MM.1S (cell line): ENCODE data around the gene ANLN.

Source experiments
- DNase-seq: peaks from one replicate; pipeline ENCODE4 v3.0.0-alpha.2; 2015
- H2AFZ ChIP-seq: fragments of 300-600 bp; sonication (generic); 2 replicates; pipeline ENCODE4 v1.6.0; 2016; ENCODE audit warnings: antibody characterized with exemption, low read length
- H3F3A ChIP-seq: fragments of 300-600 bp; sonication (generic); 2 replicates; pipeline ENCODE4 v1.6.1; 2016; ENCODE audit warnings: mild to moderate bottlenecking, antibody characterized with exemption, low read length, moderate library complexity, mixed read lengths; ENCODE audit not compliant: insufficient read depth
- H3K27ac ChIP-seq: fragments of 300-600 bp; sonication (generic); 2 replicates; pipeline ENCODE4 v1.5.1; 2016; ENCODE audit warnings: mild to moderate bottlenecking, low read length
- H3K27me3 ChIP-seq: fragments of 300-600 bp; sonication (generic); replicated peaks from 2 replicates; pipeline ENCODE4 v1.6.0; 2016; ENCODE audit warnings: low read length; ENCODE audit not compliant: insufficient read depth
- H3K36me3 ChIP-seq: fragments of 300-600 bp; sonication (generic); replicated peaks from 2 replicates; pipeline ENCODE4 v1.6.1; 2016; ENCODE audit warnings: mild to moderate bottlenecking, low read length, mixed read lengths; ENCODE audit not compliant: insufficient read depth
- H3K4me1 ChIP-seq: fragments of 300-600 bp; sonication (generic); 2 replicates; pipeline ENCODE4 v1.6.1; 2016; ENCODE audit warnings: low read length, mixed read lengths
- H3K4me2 ChIP-seq: fragments of 300-600 bp; sonication (generic); 2 replicates; pipeline ENCODE4 v1.6.0; 2016; ENCODE audit warnings: low read depth, low read length
- H3K4me3 ChIP-seq: fragments of 300-600 bp; sonication (generic); 2 replicates; pipeline ENCODE4 v1.5.1; 2016; ENCODE audit warnings: low read length, mixed read lengths
- H3K79me2 ChIP-seq: fragments of 300-600 bp; sonication (generic); 2 replicates; pipeline ENCODE4 v1.6.1; 2016; ENCODE audit warnings: mixed run types, low read length, mixed read lengths
- H3K9ac ChIP-seq: fragments of 300-600 bp; sonication (generic); 2 replicates; pipeline ENCODE4 v1.6.1; 2016; ENCODE audit warnings: low read length, mixed read lengths
- H3K9me2 ChIP-seq: fragments of 300-600 bp; sonication (generic); replicated peaks from 2 replicates; pipeline ENCODE4 v1.6.1; 2016; ENCODE audit warnings: mild to moderate bottlenecking, low read length, mixed read lengths; ENCODE audit not compliant: insufficient read depth
- H3K9me3 ChIP-seq: fragments of 300-600 bp; sonication (generic); replicated peaks from 2 replicates; pipeline ENCODE4 v1.6.1; 2016; ENCODE audit warnings: mild to moderate bottlenecking, low read length, mixed read lengths; ENCODE audit not compliant: insufficient read depth
- H4K20me1 ChIP-seq: fragments of 300-600 bp; sonication (generic); 2 replicates; pipeline ENCODE4 v1.6.1; 2016; ENCODE audit warnings: mild to moderate bottlenecking, low read length, moderate library complexity, mixed read lengths; ENCODE audit not compliant: insufficient read depth
- EZH2 ChIP-seq: fragments of 300-600 bp; sonication (generic); optimal IDR thresholded peaks from 2 replicates; pipeline ENCODE3; 2017; ENCODE audit warnings: low read depth, mild to moderate bottlenecking, antibody characterized with exemption, low read length, mixed read lengths
- EZH2phosphoT487 ChIP-seq: fragments of 300-600 bp; sonication (generic); IDR thresholded peaks from 2 replicates; pipeline ENCODE4 v1.6.1; 2018; ENCODE audit warnings: antibody characterized with exemption, low read length
- TF ChIP-seq, protein P1 (sequence below): fragments of 300-600 bp; sonication (generic); IDR thresholded peaks from 2 replicates; pipeline ENCODE4 v1.5.1; 2016; ENCODE audit warnings: antibody characterized with exemption, low read length, mixed read lengths

Gene ANLN

GRCh38 chr7:36349626-36350025, 40.0 kb upstream of the ANLN start:
- Histone ChIP-seq H3K27ac (no peak overlapping the region), H4K20me1 (no peaks in the 10 kb centered on the region), H3K4me3 (no peak overlapping the region), H2AFZ (no peak overlapping the region), H3K9me2 (no peaks in the 10 kb centered on the region), H3K4me1 (no peaks in the 10 kb centered on the region), H3K9me3 (no peaks in the 10 kb centered on the region), H3K9ac (no peak overlapping the region), H3F3A (no peaks in the 10 kb centered on the region), H3K4me2 (no peak overlapping the region), H3K79me2 (no peaks in the 10 kb centered on the region), H3K36me3 (no peaks in the 10 kb centered on the region), H3K27me3 (no peaks in the 10 kb centered on the region)
- TF ChIP-seq EZH2phosphoT487 (no peak), EZH2 (no peak)
- TF ChIP-seq, protein P1, sequence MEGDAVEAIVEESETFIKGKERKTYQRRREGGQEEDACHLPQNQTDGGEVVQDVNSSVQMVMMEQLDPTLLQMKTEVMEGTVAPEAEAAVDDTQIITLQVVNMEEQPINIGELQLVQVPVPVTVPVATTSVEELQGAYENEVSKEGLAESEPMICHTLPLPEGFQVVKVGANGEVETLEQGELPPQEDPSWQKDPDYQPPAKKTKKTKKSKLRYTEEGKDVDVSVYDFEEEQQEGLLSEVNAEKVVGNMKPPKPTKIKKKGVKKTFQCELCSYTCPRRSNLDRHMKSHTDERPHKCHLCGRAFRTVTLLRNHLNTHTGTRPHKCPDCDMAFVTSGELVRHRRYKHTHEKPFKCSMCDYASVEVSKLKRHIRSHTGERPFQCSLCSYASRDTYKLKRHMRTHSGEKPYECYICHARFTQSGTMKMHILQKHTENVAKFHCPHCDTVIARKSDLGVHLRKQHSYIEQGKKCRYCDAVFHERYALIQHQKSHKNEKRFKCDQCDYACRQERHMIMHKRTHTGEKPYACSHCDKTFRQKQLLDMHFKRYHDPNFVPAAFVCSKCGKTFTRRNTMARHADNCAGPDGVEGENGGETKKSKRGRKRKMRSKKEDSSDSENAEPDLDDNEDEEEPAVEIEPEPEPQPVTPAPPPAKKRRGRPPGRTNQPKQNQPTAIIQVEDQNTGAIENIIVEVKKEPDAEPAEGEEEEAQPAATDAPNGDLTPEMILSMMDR = no peak
- DNase-seq = no peak

GRCh38 chr7:36355490-36355889, 34.2 kb upstream of the ANLN start:
- H3K4me1 ChIP-seq = no peaks in the 10 kb centered on the region

DNA sequence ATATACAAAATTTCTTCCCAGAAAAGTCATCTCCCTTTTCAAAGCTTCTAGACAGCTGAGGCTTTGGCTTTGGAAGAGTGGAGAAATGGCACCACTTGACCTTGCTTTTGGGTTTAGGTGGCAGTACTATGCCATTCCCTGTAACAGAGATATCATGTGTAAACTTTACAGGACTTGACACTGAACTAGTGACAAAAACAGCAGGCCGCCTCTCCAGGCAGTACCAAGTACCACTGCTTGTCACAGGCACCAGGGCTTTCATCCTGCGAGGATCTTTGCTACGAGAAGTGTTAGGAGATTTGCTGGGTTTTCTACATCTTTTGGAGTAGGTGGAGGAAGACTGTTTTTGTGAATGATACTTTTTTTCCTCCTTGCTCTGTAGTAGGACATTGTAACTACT, 32.6 kb upstream of the ANLN start:
- H3F3A ChIP-seq = no peaks in the 10 kb centered on the region
- no peak overlapping the region for H3K4me3 ChIP-seq
- H3K4me1 ChIP-seq = no peaks in the 10 kb centered on the region
- no peaks in the 10 kb centered on the region for H3K27me3 ChIP-seq
- H3K9me2 ChIP-seq = no peaks in the 10 kb centered on the region
- no peak overlapping the region for H2AFZ ChIP-seq
- no peak for DNase-seq
- H3K9ac ChIP-seq = no peak overlapping the region
- no peak for TF ChIP-seq EZH2
- TF ChIP-seq, protein P1 = no peak
- TF ChIP-seq EZH2phosphoT487 = no peak
- no peaks in the 10 kb centered on the region for H3K79me2 ChIP-seq
- no peaks in the 10 kb centered on the region for H3K36me3 ChIP-seq
- no peak overlapping the region for H3K4me2 ChIP-seq
- H4K20me1 ChIP-seq = no peaks in the 10 kb centered on the region
- no peak overlapping the region for H3K27ac ChIP-seq
- H3K9me3 ChIP-seq = no peaks in the 10 kb centered on the region

More at GRCh38 chr7:36355490-36355889, 34.2 kb upstream of the ANLN start:
- Histone ChIP-seq H4K20me1 (no peaks in the 10 kb centered on the region), H3K4me3 (no peak overlapping the region), H3K9me2 (no peaks in the 10 kb centered on the region), H3K9me3 (no peaks in the 10 kb centered on the region), H3K27me3 (no peaks in the 10 kb centered on the region), H2AFZ (no peak overlapping the region), H3K79me2 (no peaks in the 10 kb centered on the region), H3K27ac (no peak overlapping the region), H3K9ac (no peak overlapping the region), H3K36me3 (no peaks in the 10 kb centered on the region), H3K4me2 (no peak overlapping the region), H3F3A (no peaks in the 10 kb centered on the region)
- TF ChIP-seq, protein P1 = no peak
- TF ChIP-seq EZH2phosphoT487 (no peak), EZH2 (no peak)
- DNase-seq = no peak
